PC-9 (cell line): ENCODE results near the gene RSPH9.

Experiments used
- CTCF ChIP-seq: fragments of 200-600 bp; sonication (generic); conservative IDR thresholded peaks from 2 replicates; pipeline ENCODE4 v1.6.1; 2017; ENCODE audit warnings: mixed run types, antibody characterized with exemption, mild to moderate bottlenecking, moderate library complexity
- EZH2 ChIP-seq: fragments of 200-600 bp; sonication (generic); IDR thresholded peaks from 2 replicates; pipeline ENCODE4 v1.8.0; 2017; ENCODE audit warnings: antibody characterized with exemption, low read depth

DNA sequence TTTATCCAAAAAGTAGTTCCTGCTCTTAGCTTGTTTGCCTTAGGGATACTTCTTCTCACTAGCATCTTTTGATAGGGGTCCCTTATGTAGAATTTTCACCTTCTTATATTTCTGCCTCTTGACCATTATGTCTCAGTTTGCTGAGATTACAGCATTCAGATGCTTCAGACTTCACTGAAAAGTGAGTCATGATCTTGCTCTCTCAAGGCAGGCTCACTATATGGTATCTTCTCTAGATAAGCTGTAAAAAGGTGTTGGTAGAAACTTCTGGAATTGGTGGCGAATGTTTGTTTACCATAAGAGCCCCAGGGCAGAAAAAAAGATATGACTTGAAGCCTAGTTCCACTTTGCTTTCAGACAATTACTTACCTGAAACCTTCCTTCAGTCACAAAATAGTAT is 35.4 kb upstream of the RSPH9 start:
- TF ChIP-seq CTCF: no peak
- no peak for TF ChIP-seq EZH2
